HG03571 (cell line): Measurements from ENCODE around the gene SLC1A2.

Experiments used
- ATAC-seq: cut with Tn5 transposase; IDR thresholded peaks from one replicate; pipeline ENCODE4 v1.9.1; 2021; ENCODE audit not compliant: unreplicated experiment

The SLC1A2 gene

DNA sequence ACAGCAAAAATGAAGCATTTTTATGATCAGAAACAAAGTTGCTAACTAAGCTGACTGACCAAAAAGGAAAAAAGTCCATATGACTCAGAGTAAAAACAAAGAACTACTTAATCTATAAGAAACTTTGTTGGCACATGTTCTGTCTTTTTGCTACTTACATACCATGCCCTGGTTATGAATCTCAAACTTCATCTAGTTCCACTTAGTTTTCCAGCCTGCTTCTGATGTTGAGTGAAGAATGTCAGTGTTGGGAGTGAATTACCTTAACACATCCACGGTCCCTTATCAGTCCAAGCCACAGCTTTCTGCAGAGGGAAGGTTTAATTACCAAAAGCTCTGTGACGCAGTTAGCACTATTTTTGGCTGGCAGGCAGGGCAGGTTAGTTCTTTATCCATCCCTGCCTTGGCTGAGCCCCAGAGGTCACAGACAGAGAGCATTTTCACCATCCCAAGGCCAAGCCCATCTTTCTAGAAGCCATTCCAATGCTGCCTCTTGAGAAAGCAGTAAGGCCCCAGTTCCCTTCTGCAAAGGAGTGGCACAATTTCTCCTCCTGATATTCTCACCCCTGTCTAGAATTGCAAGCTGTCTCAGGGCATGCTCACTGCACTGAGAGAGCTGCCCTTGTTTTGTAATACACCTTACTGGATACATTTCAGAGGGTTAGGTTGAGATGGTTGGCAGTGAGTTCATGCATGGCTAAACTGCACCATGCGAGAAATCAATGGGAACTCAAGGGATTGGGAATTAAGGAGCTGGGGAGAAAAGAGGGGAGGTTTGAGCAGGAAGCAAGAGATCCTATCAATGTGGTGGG, 67.1 kb downstream of the SLC1A2 start:
- ATAC-seq = no peak

DNA sequence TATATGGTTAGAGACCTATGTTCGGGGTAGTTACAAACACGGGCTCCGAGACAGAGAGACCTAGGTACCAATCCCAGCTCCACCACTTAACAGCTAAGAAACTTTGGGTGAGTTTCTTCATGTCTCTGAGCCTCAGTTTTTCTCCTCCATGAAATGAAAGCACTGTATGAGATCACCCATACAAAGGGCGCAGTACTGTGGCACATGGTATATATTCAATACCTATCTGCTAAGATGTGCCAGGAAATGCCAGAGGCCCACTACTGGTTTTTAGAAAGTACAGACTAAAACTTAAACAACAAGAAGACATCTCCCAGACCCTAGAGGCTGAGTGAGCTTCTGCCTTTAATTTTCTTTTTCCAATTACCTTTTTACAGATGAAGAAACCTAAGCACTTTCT, 69.5 kb downstream of the SLC1A2 start:
- ATAC-seq = no peak

DNA sequence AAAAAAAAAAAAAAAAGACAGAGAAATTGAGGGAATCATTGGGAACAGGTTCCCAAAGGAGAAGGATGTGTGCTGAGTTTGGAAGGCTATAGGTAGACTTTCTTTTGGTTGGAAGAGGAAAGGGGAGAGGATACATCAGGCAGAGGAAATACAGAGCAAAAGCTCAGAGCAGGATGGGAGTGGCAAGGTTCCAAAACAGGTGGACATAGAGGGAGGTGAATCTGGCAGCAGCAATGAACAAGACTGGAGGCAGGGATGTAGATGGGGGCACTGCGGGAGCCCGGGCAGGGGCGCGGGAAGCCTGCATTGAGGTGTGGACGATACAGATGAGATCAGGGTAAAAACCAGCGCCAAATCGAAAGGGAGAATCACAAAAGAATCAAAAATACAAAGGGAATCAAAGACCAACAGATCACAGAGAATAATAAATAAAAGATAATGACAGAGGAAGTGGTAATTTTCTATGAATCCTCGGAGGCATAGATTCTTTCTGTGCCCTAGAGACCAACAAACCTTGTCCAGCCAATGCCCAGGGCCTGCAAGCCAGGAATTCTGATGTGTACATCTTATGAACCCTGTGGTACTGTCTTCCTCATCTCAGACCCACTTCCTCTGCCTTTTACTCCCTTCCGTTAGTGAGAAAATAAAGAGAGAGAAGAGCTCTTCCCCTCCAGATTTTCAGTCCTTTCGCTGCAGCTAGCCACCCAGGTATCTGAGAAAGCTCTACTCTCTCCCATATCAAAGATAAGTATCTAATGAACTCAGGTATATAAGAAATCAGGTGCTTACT, 70.3 kb downstream of the SLC1A2 start:
- ATAC-seq = no peak

DNA sequence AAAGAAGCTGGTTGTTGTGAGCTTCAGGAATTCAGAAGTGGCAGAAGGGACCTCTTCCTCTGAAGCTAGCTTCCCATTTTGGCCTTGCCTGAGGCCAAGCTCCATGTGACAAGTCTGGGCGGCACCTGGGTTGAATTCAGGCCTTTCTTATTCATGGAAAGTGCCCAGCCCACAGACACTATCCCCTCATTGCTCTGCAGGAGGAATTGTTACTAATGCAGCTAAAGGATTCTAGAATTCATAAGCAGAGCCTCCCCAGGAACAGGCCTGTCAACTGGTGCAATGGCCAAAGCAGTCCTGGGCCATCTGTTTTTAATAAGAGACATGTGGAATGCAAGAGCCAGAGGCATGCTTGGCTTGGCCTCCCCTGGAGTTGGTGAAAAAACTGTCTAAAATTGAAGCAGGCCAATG, 71.4 kb downstream of the SLC1A2 start:
- no peak for ATAC-seq

DNA sequence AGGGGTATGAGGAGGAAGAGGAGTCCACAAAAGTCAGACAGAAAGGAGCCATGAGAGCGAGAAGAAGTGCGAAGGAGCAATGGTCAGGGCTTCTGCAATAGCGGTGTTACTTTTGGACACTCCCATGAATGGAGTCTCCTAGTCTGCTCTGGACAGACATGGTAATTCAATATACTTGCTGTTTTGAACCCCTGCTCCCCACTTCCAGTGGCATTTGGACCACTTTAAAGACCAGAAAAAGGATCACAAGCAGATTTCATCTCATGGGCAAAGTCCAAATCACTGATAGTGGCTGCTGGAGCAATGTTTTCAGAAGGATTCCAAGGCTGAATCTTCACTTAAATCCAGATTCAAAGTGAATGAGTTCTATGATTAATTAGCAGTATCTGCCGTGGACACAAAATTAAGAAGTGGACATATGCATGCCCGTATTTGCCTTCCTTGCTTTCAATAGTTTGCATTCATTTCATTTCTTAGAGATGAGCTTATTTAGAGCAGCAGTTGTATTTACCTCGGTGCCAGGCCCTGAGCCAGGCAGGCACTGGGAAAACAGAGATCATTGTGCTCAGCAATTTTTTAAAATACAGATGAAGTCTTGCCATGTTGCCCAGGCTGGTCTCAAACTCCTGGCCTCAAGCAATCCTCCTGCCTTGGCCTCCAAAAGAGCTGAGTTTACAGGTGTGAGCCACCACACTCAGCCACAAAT, 72.0 kb downstream of the SLC1A2 start:
- no peak for ATAC-seq

DNA sequence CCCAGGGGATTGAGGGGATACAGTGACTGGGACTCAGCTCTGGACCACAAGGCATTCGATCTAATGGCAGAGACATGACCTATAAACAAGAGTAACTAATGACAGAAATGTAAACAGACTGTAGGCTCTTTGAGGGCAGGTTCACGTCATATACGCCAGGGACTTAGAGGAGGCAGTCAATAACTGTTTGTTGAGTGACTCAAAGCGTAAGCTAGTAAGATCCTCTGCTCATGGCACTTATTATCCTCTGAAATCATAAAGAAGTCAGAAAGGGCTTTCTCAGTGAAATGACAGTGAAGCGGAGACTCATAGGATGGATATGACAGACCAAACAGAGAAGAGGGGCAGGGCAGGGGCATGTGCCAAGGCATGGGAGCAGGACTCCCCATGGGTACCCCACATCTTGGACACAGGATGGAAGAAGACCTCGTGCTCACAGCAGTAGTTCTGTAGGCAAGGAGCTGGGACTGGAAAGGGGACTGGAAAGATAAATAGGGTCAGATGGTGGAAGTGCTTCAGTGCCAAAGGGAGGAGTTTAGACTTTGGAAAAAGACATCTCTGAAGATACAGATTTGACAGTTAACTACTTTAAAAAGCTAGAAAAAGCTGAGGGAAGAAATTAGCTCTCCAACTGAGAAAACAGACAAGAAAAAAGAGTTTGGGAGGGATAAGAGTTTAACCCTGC, 72.7 kb downstream of the SLC1A2 start:
- ATAC-seq = no peak

DNA sequence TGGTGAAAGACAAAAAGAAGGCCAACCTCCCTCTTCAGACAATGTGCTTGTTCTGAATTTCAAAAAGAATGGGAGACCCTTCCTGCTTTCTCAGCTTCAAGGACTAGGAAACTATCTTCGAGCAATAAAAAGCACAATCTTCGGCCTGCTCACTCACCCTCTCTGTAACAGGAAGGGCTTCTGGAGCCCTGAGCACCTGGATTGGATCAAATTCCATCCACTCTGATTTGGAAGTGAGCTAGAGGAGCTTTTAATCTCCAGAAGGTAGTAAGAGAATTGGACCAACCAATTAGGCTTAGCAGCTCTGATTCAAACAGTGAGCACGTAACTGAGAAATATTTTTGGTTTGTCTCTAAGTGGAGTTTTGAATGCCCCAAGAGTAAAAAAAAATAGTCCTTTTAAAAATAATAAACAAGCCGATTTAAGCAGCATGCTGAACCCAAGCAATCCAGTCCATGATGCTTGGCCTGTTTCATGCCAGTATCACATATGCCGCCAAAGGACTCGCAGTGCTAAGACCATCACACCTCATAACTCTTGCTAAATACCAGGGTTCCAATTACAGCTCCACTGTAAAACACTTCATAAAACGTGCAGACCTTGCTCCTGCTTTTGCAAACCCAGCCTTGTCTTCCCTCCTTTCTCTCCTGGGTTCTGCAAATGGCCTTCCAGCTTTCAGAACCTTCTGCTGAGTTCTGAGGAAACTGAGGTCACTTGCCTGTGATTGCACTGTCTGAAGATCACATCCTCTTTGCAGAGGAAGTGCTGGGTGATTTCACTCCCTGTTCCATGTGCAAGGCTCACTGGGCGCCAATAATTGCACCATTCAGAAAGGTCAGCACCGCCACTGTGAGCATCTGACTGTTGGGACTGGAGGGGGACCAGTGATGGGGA, 74.4 kb downstream of the SLC1A2 start:
- no peak for ATAC-seq

DNA sequence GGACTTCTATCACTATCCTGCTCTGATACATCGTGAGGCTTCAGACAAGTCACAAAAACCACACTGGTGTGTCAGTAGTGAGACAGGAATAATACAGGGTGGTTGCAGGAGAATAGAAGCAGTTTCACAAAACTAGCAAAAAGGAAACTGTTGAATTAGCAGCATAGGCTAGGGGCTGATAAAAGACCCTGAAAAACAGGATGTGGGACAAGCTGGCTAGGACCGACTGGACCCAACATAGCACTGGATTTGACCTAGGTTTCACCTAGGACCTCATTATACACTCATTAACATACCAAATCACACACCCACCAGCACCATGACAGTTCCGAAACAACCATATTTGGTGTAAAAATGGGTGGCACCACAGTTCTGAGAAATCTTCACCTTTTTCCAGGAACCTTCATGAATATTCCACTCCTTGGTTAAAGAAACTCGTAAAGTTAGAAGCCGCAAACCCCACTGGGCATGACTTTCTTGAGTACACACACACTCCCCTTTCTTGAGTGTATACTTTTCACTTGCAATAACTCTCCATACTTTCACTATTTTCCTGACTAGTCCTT, 76.2 kb downstream of the SLC1A2 start:
- peak; percentile 55 for ATAC-seq

DNA sequence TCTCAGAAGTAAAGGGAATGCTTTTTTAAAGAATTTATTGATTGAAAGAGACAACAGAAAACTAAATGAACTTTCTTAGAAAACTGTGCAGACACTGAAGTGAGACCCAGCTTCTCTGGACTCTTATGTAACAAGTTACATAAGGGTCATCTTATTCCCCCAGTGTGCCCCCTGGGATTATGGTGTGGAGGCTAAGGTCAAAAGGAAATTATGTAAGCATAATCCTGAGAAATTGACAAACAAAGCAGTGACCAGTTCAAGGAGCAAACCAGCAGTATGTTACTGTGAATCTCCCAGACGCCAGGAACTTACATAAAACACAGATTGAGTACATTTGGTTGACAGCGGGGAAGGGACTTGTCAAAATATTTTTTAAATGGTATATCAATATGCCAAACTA, 78.6 kb downstream of the SLC1A2 start:
- no peak for ATAC-seq

DNA sequence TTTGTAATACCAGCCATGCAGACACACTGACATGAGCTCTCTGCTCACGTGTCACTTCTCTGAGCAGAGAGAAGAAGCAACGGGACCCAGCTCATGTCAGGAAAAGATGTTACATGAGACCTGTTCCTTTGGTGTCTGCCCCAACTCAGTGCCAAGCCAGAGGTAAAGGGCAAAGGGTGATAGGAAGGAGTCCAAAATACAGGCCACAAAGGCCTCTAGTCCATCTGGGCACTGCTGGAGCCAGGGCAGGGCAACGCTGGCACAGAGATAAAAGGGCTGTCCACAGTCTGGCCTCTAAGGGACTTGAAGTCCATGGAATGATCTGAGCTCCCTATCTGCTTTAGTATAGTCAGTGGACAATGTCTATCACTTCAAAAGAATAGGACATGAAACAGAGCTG, 79.3 kb downstream of the SLC1A2 start:
- ATAC-seq = no peak

DNA sequence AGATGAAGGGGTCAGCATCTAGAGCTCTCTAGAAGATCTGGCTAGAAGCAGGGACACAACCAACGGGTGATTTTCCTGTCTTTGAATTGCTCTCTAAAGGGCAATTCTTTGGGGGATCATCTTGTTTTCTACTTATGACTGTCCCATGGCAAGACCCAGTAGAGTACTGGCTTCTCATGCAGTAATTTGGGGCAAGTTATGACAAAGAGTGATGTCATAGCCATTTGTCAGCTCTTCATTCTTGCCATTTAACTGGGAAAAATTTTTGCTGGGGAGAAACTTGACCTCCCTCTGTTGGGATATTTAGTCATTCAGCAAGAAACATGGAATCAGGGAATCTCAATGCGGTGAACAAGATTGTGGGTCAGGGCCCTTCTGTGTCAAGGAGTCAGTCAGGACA, 80.4 kb downstream of the SLC1A2 start:
- ATAC-seq = no peak

DNA sequence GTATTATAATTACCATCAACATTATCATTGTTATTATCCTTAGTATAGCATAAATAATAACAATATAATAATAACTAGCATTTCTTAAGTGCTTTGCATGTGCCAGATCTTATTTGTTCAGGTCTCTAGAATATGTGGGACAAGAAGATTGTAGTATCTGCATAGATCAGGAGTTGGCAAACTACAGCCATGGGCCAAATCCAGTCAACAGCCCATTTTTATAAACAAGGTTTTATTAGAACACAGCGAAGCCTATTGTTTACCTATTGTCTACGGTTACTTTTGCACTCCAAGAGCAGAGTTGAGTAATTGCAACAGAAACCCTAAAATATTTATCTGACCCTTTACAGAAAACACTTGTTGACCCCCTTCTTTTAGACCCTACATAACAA, 81.4 kb downstream of the SLC1A2 start:
- no peak for ATAC-seq

DNA sequence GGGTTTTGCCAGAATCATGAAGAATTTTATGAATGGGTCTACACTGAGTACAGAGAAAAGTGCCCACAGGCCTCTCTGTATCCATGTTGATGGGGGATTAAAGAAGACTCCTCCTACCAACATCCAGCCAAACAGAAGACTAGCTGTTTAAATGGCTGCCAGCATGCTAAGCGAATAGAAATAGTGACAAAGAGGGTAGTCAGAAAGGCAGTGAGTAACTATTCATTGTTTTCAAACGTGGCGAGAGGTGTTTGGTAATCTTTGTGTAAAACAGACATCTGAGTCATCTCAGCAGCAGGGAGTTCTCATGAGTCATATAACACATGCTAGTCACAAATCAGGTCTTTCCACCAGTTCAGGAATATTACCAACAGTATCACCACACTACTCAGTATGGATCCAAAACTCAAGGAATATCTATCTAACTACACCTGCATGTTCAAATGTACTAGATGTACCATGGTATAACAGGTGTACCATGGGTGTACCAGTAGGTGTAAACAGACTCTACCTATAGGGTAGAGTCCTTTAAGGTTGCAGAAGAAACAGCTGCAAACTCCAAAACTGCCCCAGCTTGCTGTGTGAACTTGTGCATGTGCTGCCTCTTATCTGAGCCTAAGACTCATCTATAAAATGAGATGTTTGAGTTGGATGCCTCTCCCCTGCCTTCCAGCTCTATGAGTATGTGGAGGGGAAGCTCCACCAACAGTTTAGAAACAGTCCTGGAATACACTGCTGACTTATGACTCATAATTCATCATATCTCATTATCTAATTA, 82.0 kb downstream of the SLC1A2 start:
- ATAC-seq = no peak

DNA sequence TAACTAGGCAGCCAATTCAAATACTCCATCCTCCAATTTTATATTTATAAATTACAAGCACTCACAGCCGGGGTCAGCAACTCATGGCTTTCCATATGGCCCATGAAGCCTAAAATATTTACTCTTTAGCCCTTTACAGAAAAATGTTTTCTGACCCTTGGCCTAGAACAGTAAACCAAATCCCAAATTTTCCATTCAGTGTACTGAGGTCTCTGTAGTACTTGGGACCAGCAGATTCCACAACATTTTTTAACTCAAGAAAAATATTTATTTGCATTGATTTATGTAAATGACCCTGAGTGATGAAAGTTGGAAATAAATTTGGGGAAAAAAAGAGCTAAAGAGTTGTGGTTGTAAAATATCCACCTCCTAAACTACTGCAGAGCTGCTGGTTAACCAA, 82.6 kb downstream of the SLC1A2 start:
- no peak for ATAC-seq

DNA sequence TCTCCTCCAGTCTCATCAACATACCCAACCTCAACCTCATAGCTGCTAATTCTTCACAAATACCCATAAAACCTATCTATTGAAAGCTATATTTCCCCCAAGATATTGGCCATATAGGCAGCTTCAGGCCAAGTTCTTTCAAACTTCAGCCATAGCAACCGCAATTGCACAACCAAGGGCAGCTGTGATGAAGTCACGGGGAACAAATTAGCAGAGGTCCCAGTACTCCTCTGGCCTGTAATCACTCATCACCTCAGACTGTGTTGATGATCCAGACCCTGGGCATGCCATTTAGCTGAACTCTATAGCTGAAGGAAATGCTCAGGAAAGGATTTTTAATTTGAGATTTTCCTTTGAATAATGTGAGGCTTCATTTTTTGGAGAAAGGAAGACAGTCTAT, 84.1 kb downstream of the SLC1A2 start:
- no peak for ATAC-seq

DNA sequence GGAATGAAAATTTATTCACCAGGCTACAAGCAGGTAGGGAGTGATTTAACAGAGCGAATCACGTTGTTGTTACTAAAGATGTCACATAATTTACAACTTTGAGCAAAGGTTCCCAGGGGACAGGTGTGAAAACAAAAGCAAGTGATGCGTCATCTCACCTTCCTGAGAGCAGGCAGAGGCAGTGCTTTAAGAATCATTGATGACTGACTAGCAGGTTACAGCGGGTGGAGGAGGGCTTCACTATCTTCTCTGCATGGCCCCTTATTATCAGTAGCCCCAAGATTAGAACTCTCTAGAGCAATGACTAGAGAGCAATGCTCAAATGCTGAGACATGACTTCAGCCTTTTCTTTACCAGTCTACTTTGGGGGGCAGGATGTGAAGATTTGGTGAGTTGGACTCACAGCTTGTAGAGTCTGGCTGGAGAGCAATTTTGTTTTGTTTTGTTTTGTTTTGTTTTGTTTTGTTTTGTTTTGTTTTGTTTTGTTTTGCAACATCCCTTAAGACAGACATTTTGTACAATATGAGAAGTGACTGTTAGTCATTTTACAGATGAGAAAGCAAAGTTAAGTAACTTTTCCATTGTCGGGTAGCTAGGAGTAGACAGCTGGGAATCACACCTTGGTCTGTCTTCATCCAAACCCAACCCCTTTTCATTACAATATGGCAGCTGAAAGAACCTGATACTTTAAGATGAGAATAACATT, 84.8 kb downstream of the SLC1A2 start:
- ATAC-seq = peak; percentile 76

DNA sequence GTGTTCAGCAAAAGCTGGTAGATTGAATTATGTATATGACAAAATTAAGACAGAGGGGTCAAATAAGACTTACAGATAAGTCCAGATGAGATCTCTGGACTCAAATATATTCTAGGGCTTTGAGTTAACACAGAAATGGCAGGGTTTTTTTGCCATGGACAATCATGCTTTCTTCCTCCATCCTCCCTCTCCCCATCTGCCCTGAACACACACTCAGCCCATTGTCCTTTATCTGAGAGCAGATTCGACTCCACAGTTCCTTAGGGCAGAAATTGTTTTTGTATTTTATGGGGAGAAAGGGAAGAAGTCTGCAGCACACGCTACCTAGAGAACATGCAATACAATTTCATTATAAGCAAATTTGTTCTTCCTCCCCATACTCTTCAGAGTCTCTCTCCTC, 86.8 kb downstream of the SLC1A2 start:
- no peak for ATAC-seq

DNA sequence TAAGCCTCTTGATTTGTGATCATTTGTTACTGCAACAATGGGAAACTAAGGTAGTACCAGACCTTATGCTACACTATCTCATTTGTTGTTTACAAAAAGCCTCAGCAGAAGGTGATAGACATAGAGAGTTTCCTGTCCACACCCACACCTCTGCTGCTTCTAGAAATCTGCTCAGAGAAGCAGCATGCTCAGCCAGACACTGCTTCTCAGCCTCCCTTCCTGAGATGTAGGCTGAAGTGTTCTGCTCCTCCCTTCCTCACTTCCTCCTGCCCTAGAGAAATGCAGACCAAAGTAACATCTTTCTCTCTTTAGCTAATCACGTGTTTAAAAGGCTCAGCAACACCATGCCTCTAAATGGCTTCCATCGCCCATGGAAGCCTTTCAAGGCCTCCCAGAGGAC, 88.4 kb downstream of the SLC1A2 start:
- no peak for ATAC-seq
